ENCODE results near the gene OR3A2.
"Not testable (repeated sequence)": the region's sequence is repeated elsewhere in the genome, so short reads cannot be mapped to it uniquely, and the experiment has no call there.

DNA sequence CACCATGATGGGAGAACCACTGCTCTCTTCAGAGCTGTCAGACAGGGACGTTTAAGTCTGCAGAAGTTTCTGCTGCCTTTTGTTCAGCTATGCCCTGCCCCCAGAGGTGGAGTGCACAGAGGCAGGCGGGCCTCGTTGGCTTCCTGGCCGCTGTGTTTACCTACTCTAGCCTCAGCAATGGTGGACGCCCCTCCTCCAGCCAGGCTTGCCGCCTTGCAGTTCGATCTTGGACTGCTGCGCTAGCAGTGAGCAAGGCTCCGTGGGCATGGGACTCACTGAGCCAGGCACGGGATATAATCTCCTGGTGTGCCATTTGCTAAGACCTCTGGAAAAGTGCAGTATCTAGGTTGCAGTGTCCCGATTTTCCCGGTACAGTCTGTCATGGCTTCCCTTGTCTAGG is 43.3 kb downstream of the OR3A2 start:
- not testable (repeated sequence) for TF ChIP-seq CTCF (conservative IDR thresholded peaks at IDR 0.05; ENCODE audit: low read depth, low read length); EZH2 (IDR thresholded peaks at IDR 0.05; ENCODE audit: borderline replicate concordance, low read depth, low read length, poor library complexity, severe bottlenecking)
